HCT116 (cell line): Measurements from ENCODE around the gene OR7A5.

Source experiments
- CBX3 ChIP-seq: IDR thresholded peaks from 2 replicates; pipeline ENCODE4 v1.6.1; 2012; ENCODE audit warnings: low read depth
- CEBPB ChIP-seq: IDR thresholded peaks from 2 replicates; pipeline ENCODE4 v1.6.1; 2012; ENCODE audit warnings: low read depth
- EZH2 ChIP-seq: fragments of 200-600 bp; sonication (generic); IDR thresholded peaks from 2 replicates; pipeline ENCODE4 v1.6.1; 2017; ENCODE audit warnings: antibody characterized with exemption, mixed run types
- EZH2phosphoT487 ChIP-seq: fragments of 200-600 bp; IDR thresholded peaks from 2 replicates; pipeline ENCODE4 v1.6.1; 2018; ENCODE audit warnings: antibody characterized with exemption, borderline replicate concordance
- POLR2A ChIP-seq: IDR thresholded peaks from 2 replicates; pipeline ENCODE4 v1.7.0; 2011; ENCODE audit warnings: borderline replicate concordance; ENCODE audit not compliant: insufficient read depth, insufficient read length; ENCODE audit errors: extremely low read depth
- POLR2AphosphoS5 ChIP-seq: IDR thresholded peaks from 2 replicates; pipeline ENCODE4 v1.6.1; 2011; ENCODE audit warnings: mild to moderate bottlenecking, low read depth, low read length, moderate library complexity
- RAD21 ChIP-seq: IDR thresholded peaks from 2 replicates; pipeline ENCODE4 v1.6.1; 2012; ENCODE audit warnings: low read depth, mild to moderate bottlenecking
- SIN3A ChIP-seq: IDR thresholded peaks from 2 replicates; pipeline ENCODE4 v1.6.1; 2012; ENCODE audit warnings: low read depth
- YY1 ChIP-seq: IDR thresholded peaks from 2 replicates; pipeline ENCODE4 v1.6.1; 2011; ENCODE audit warnings: low read length, low read depth, moderate library complexity, mild to moderate bottlenecking; ENCODE audit not compliant: insufficient replicate concordance; ENCODE audit errors: extremely low read depth
- ZNF274 ChIP-seq: fragments of 200-500 bp; sonication (Bioruptor generic); IDR thresholded peaks from 2 replicates; pipeline ENCODE4 v1.6.1; 2014; ENCODE audit warnings: mild to moderate bottlenecking, low read depth, low read length, inconsistent platforms
- TF ChIP-seq, protein P1 (sequence below), 3 experiments: fragments of 200-600 bp in 1 of 3; sonication (generic) in 1 of 3; IDR thresholded peaks in 2 of 3; conservative IDR thresholded peaks in 1 of 3; 2 replicates each; pipeline ENCODE4 v1.5.1; 2012 to 2017; ENCODE audit warnings: low read depth in 2 of 3, low read length in 2 of 3, antibody characterized with exemption in 1 of 3, borderline replicate concordance in 1 of 3, control low read depth in 1 of 3, mild to moderate bottlenecking in 1 of 3, mixed read lengths in 1 of 3, mixed run types in 1 of 3, moderate library complexity in 1 of 3; ENCODE audit not compliant: insufficient read depth in 1 of 3
- TF ChIP-seq, protein P2 (sequence below): IDR thresholded peaks from 2 replicates; pipeline ENCODE4 v1.6.1; 2012; ENCODE audit warnings: low read depth
- TF ChIP-seq, protein P3 (sequence below): IDR thresholded peaks from 2 replicates; pipeline ENCODE4 v1.6.1; 2012
- TF ChIP-seq, protein P4 (sequence below): IDR thresholded peaks from 2 replicates; pipeline ENCODE4 v1.6.1; 2012

DNA sequence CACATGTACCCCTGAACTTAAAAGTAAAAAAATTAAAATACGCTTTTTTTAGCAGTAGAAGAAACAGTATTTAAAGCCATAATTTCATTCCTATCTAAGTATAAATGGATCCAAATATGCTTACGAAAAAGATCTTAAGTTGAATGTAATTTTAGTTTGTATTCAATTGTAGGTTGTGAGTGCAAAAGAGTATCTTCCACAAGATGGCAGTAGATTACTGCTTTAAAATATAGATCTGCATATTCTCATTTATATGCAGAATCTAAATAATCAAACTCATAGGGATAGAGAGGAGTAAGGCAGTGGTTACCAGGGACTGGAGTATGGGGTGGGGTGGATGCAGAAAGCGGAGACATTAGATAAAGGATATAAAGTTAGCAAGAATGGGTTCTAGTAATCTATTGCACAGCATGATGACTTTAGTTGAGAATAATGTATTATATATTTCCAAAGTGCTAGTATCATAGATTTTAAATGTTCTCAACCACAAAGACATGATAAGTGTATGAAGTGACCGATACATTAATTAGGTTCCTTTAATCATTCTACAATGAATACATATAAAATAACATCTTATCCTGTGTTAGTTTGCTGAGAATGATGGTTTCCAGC, 36.7 kb upstream of the OR7A5 start:
- TF ChIP-seq, protein P1, sequence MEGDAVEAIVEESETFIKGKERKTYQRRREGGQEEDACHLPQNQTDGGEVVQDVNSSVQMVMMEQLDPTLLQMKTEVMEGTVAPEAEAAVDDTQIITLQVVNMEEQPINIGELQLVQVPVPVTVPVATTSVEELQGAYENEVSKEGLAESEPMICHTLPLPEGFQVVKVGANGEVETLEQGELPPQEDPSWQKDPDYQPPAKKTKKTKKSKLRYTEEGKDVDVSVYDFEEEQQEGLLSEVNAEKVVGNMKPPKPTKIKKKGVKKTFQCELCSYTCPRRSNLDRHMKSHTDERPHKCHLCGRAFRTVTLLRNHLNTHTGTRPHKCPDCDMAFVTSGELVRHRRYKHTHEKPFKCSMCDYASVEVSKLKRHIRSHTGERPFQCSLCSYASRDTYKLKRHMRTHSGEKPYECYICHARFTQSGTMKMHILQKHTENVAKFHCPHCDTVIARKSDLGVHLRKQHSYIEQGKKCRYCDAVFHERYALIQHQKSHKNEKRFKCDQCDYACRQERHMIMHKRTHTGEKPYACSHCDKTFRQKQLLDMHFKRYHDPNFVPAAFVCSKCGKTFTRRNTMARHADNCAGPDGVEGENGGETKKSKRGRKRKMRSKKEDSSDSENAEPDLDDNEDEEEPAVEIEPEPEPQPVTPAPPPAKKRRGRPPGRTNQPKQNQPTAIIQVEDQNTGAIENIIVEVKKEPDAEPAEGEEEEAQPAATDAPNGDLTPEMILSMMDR (IDR thresholded peaks at IDR 0.05 in 2 of 3, conservative IDR thresholded peaks at IDR 0.05 in 1 of 3; ENCODE audit: borderline replicate concordance in 1 of 3, insufficient read depth in 1 of 3, low read depth in 2 of 3, low read length in 2 of 3), result peak; percentile 46 to 80 (median 59); a peak in 5 of 6 replicates
- peak; percentile 73 for TF ChIP-seq RAD21
- TF ChIP-seq EZH2, result no peak
- no peak for TF ChIP-seq YY1
- TF ChIP-seq SIN3A, result no peak
- no peak for TF ChIP-seq ZNF274
- TF ChIP-seq, protein P2, sequence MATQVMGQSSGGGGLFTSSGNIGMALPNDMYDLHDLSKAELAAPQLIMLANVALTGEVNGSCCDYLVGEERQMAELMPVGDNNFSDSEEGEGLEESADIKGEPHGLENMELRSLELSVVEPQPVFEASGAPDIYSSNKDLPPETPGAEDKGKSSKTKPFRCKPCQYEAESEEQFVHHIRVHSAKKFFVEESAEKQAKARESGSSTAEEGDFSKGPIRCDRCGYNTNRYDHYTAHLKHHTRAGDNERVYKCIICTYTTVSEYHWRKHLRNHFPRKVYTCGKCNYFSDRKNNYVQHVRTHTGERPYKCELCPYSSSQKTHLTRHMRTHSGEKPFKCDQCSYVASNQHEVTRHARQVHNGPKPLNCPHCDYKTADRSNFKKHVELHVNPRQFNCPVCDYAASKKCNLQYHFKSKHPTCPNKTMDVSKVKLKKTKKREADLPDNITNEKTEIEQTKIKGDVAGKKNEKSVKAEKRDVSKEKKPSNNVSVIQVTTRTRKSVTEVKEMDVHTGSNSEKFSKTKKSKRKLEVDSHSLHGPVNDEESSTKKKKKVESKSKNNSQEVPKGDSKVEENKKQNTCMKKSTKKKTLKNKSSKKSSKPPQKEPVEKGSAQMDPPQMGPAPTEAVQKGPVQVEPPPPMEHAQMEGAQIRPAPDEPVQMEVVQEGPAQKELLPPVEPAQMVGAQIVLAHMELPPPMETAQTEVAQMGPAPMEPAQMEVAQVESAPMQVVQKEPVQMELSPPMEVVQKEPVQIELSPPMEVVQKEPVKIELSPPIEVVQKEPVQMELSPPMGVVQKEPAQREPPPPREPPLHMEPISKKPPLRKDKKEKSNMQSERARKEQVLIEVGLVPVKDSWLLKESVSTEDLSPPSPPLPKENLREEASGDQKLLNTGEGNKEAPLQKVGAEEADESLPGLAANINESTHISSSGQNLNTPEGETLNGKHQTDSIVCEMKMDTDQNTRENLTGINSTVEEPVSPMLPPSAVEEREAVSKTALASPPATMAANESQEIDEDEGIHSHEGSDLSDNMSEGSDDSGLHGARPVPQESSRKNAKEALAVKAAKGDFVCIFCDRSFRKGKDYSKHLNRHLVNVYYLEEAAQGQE, result no peak
- TF ChIP-seq POLR2A, result no peak
- TF ChIP-seq, protein P3, sequence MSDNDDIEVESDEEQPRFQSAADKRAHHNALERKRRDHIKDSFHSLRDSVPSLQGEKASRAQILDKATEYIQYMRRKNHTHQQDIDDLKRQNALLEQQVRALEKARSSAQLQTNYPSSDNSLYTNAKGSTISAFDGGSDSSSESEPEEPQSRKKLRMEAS, result no peak
- TF ChIP-seq, protein P4, sequence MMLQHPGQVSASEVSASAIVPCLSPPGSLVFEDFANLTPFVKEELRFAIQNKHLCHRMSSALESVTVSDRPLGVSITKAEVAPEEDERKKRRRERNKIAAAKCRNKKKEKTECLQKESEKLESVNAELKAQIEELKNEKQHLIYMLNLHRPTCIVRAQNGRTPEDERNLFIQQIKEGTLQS, result no peak
- TF ChIP-seq CBX3, result no peak
- TF ChIP-seq EZH2phosphoT487, result no peak
- no peak for TF ChIP-seq CEBPB
- TF ChIP-seq POLR2AphosphoS5, result no peak
